Right lobe of liver (tissue), 4 donors: ENCODE data around the gene SOWAHC.

Experiments
- POLR2A ChIP-seq: fragments of 450-650 bp; IDR thresholded peaks from one replicate; pipeline ENCODE4 v1.6.1; 2017; ENCODE audit warnings: antibody characterized with exemption, mild to moderate bottlenecking
- TF ChIP-seq, protein P1 (sequence below), 4 donors: fragments of 200-600 bp in 3 of 4; fragments of 450-650 bp in 1 of 4; IDR thresholded peaks; one replicate each; pipeline versions ENCODE4 v1.5.1 to v1.8.0; 2016 to 2022; ENCODE audit warnings: antibody characterized with exemption in 4 of 4, mild to moderate bottlenecking in 2 of 4
- donor health status: DM: no; HTN: no; CAD: no.
- donor health status: DM: no; HTN: no; CAD: no.
- donor health status: DM: no; HTN: yes; CAD: no.

DNA sequence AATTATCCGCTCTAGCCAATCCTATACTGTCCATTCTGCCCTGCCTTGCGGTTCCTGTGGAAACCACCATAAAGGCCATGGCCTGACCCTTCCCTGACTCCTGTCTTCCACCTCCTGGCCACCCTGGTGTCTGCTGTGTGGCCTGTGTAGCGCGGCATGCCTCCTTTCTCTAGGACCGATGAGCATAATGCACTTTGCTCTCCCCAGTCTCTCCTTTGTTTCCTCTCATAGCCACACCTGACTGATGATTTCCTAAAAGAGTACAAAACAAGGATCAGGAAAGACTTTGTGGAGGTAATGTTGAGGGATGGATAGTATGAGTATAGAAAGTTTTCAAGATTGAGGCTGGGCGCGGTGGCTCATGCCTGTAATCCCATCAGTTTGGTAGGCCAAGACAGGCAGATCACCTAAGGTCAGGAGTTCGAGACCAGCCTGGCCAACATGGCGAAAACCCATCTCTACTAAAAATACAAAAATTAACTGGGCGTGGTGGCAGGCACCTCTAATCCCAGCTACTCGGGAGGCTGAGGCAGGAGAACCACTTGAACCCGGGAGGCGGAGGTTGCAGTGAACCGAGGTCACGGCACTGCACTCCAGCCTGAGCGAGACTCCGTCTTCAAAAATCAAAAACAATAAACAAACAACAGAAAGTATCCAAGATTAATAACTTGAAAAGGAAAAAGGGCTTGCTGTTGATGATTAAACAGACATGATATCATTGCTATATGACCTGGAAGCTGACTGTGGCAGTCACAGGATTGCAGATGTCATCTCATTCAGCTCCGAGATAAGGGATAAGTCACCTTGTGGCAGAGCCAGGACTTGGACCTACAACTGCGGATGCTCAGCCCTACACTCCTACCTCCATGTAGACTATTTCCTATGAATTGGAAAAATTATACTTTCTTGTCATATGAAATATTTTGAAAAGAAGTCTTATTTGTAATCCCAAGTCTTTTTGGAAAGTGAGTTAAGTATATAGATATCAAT lies 16.6 kb downstream of the SOWAHC start:
- TF ChIP-seq POLR2A = no peak
- TF ChIP-seq, protein P1, sequence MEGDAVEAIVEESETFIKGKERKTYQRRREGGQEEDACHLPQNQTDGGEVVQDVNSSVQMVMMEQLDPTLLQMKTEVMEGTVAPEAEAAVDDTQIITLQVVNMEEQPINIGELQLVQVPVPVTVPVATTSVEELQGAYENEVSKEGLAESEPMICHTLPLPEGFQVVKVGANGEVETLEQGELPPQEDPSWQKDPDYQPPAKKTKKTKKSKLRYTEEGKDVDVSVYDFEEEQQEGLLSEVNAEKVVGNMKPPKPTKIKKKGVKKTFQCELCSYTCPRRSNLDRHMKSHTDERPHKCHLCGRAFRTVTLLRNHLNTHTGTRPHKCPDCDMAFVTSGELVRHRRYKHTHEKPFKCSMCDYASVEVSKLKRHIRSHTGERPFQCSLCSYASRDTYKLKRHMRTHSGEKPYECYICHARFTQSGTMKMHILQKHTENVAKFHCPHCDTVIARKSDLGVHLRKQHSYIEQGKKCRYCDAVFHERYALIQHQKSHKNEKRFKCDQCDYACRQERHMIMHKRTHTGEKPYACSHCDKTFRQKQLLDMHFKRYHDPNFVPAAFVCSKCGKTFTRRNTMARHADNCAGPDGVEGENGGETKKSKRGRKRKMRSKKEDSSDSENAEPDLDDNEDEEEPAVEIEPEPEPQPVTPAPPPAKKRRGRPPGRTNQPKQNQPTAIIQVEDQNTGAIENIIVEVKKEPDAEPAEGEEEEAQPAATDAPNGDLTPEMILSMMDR (IDR thresholded peaks at IDR 0.05) = no peak
